ENCODE measurements around the gene ZNF219.

Gene ZNF219

DNA sequence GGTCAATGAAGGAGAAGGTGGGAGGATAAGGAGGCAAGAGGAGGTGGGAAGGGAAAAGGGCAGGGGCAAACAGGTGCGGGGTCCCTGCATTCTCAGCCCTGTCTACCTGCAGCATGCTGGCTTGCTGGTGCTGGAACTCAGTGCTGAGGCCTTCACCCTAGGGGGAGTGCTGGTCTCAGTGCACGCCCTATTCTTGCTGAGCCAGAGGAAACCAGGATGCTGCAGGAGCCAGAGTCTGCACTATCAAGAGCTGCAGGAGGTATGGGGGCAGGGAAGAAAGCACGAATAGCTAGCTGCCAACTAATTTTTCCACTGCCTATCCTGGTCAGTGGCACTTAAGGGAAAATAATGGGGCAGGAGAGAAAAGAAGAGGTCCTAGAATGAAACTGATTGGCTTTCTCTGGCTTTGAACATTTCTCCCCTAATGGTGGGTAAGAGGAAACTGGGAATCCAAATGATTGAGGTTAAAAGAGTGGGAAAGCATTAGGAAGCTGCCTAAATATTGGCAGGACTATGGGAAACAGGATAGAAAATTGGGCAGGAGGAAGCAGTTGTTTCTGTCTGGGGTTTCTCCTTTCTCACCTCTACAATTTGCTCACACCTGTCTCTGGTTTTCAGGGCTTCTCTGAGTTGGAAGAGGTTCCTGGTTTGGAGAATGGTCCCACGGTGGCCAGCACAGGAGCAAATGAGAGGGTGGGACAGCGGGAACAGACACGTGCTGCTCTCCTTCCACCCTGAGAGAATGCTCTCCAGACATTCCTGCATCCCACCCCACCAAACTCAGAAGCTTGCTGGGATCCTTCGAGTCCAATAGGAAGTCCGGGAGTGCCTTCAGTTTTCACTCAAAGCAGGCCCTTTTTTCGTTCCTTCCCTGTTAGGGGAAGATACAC, 4.3 kb upstream of the ZNF219 start:
- no peak for DNase-seq (ENCODE audit: low spot score)

DNA sequence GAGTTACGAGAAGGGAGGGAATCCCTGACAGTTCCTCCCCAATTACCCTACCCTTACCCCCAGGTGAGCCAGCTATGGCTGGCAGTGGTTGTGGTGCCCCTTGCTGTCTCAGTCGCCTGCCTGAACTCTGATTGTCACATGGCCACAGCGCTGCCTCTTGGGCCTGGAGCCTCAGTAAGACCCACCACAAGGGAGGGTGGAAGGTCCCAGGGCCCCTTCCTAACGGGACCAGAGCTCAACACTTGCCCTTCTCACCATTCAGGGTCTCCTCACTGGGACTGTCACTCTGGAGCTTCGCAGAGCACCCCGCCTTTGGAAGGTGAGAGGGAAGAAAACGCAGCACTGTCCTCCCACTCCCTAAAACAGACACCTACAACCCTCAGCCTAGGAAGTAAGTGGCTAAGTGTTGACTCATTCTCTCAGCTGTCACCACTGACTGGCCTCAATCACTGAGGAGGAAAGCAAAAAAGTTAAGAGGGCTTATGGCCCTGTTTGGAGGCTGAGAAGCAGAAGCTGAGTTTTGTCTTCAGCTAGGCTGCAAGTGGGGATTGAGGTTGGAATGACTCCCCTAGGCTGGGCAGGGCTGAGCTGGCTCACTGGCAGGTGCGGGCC, 3.5 kb upstream of the ZNF219 start:
- no peak for DNase-seq (ENCODE audit: low spot score)

DNA sequence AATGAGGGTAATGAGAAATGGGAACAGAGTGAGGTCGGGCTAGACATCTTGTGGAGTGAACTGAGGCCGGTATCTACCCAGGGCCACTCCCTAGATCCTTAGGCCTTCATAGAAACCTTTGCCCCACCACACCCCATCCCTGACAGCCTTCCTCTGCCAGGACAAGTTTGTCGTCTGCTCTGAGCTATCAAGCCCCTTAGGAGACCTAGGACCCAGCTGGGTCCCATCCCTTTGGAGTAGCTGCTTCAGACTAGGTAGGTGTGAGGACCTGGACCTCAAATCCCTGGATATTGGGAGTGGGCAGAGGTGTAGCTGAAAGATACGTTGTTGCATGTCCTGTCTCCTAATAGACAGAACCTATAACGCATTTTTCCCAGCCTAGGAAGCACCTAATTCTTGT, 2.5 kb upstream of the ZNF219 start, which contains the start of gene TMEM253:
Gene TMEM253, plus strand, starts transcription at position 136 of the 400 bp plus-strand sequence. CDS start 278 bp downstream, outside the sequence.
- DNase-seq (ENCODE audit: low spot score), result no peak

DNA sequence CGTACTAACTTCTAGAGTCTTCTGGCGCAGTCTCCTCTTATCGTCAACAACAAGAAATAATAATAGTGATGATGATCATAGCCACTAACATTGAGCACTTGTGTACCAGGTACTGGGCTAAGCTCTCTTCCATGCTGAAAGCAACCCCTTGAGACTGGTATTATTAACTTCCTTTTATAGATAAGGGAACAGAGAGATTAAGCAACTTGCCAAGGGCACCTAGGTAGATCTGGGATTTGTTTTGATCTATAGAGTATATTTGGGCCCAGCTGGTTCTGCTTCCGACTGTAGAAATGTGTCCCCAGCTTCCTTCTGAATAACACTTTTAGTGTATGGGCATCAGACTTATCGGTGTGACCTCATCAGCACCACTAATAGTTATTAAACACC, 1.1 kb upstream of the ZNF219 start:
- DNase-seq (ENCODE audit: low spot score), result no peak

DNA sequence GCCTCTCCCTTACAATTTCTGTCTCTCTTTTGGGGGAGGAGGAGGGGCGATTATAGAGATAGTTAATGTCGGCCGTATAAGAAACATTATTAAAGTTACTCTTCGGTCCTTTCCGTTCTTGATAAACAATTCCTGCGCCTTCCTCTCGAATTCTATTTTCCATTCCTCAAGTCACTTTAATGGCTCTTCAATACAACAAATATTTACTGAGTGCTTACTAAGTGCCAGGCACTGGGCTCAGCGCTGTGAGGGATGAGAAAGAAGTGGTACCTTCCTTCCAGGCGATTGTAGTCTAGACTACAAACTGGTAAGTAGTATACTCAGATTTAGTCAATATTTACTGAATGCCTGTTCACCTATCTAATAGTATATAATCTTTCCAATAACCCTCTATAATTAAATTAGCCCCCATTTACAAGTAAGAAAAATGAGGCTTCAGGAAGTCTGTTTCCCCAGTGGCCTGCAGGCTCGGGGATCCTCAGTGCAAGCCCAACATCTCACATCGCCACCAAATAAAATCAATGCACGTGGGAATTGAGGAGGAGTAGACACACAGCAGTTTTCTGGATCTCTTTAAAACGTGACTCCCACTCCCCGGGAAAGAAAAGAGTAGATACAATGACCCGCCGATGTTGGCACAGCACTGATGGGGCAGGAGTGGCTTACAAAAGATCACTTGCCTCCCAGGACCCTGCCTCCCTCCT, 589 bp upstream of the ZNF219 start:
- DNase-seq (ENCODE audit: low spot score), result no peak

DNA sequence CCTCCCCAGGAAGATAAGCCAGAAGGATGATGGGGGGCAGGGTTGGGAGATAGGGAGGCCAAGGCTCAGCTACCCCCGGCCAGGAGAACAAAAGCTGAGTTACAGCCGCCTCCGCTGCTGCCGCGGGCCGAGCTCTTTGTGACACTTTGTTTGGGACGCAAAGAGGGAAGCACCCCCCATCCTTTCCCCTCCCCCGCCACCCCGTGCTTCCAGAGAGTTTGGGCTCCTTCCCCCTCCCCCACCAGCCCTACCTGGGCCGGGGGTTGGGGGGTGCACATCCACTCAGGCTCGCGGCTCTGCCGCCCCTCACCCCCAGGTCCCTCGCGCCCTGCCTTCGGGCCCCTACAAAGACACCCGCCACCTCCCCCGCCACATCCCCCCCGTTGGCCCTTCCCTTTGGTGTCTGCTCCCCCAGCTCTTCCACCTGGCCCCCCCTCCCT, 799 bp downstream of the ZNF219 start:
- no peak for DNase-seq (ENCODE audit: low spot score)

DNA sequence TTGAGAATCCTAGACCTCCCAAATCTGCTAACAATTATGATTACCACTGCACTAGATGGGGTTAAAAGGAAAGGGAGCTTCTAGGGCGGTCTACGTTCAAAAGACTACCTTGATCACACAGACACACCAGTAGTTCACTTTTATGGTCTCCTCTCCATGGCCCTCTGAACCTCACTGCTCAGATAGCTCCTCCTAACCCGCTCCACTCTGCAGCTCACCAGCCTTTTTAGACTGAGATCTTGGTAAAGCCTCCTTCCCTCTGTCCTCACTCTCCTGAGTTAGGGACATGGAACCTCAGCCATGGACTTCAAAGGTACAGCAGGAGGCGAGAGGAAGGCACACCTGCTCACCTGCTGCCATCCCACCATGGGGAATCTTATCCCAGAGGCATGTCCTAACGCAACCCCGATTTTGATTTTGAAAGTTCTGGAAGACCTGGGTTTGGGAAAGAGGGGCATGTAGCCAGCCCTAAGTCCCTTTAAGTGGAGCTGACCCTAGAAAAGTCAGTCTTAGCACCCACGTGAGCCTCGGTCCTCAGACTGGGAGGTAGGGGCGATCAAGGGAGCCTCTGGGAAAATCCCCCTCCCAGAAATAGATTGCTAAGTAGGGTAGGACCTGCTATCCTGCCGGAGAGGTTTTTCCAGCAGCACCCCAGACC, 1.3 kb downstream of the ZNF219 start:
- peak; percentile 23 for DNase-seq (ENCODE audit: low spot score)

DNA sequence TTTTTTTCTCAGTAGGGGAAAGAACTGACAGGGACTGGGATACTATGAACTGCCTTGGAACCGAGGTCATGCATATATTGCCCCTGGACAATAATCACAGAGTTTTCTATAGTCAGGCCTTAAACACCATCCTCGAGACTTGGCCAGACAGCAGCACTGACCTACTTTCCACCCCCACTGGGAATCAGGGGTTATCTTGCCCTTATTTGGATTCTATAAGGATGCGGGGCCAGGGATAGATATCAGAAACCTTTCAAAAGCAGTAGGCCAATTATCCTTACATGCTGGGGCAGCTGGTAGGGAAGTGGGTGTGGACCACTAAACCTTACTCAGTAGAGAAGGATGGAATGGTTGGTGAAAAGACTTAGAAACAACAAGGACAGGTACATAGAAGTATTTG, 2.0 kb downstream of the ZNF219 start:
- no peak for DNase-seq (ENCODE audit: low spot score)

DNA sequence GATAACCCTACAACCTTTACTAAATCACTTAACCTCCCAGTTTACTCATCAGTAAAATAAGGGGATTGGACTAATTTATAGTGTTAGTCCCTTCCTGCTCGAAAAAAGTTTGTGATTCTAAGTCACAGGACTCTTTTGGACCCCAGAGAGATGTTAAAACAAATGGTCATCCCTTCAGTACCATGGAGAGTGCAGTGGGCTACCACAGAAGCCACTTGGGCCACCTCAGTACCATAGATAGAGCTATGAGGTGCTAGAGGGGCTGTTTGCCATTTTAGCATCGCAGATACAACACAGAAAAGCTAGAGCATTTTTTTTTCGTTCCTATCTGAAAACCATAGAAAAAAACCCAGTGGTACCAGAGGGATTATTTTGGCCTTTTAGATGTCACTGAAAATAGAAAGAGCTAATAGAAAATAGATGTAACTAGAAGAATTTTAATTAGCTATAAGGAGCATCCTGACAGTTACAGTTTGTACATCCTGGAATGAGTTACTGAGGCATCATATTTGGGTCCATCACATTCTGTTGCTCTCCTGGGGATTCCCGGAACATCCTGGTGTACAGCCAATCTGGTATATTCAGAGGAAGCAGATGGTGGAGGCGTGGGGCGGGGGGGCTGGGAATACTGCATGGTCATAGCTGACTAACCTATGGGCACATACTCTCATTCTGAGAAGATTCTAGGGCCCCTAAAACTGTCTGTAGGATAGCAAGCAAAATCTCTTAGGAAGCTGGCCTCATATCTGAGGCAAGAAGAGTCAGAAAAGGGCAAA, 2.8 kb downstream of the ZNF219 start:
- DNase-seq (ENCODE audit: low spot score), result no peak

DNA sequence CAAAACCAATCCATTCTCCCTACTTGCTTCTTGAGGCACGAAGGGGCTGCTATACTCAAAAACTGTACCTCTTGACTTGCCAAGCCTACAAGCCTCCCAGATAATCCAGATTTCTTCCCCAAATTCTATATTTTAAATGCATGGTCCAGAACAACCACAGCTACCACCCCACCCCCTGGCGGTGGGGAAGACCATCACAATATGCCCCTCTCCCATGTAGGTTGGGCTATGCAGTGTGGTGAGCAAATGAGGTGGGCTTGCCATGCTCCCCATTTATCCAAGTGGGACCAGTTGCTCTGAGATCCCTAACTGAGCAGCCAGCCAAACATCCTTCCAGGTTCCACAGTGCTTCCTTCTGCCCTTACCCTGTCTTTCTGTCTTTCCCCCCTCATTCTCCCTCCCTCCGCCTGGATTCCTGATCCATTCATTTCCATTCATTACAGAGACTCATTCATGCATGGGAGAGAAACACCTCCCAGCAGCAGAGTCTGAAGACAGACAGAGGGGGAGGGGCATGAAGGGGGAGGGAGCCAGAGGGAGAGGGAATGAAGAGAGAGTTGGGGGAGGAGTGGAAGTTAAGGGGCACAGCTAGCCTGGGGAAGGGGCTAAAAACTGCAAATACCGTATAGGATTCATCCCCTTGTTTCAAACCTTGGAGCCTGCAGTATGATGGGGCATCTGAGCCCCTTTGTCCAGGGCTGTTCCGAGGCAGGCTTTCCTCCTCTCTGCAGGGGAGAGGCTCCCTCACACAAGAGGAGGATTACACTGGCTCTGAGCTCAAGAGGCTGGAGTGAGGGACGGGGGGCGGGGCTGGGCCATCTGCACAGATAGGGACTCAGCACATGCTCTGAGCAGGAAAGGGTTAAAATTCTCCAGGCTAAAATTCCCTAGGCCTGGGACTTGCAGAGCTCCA, 4.4 kb downstream of the ZNF219 start:
- DNase-seq (ENCODE audit: low spot score), result no peak

DNA sequence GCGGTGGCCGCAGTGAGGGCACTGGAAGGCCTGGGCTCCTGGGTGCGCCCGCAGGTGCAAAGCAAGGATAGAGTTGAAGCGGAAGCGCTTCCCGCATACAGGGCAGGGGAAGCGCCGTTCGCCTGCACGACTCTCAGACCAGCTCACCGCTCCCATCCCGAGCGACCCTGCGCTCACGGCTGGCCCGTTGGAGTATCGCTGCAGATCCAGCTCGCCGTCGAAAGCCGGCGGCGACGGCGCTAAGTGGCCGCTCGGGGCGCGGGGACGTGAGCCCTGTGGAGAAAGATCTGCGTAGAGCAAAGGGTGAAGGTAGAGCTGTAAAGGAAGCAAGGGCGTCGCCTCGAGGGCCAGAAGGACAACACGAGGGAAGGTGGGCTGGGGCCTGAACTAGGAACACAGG, 5.4 kb downstream of the ZNF219 start:
- DNase-seq (ENCODE audit: low spot score), result no peak

DNA sequence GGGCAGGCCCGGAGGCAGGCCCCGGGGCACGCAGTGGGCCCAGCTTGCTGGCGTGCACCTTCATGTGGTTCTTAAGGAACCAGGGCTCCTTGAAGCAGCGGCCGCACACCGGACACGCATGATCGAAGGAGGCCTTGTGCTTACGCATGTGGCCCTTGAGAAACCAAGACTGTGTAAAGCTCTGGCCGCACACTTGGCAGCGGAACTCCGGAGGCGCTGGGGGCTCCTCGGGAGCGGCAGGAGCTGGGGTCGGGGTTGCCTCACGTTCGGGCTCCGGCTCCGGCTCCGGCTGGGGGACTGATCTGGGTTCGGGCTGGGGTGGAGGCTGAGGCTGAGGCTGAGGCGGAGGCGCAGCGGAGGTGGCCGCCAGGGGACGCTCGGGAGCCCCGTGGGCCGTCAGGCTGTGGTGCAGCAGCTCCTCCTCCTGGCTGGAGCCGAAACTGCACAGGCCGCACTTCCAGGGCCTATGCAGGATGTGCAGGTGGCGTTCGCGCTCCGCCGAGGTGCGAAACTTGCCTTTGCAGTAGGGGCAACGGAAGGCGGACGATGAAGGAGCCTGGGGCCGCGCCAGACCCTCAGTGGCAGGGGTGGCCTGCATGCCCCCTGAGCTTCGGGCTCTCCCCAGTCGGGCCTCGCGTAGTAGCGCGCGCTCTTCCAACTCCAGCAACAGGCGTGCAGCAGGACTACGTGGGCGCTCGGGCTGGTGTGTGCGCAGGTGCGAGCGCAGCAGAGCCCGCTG, 6.0 kb downstream of the ZNF219 start:
- no peak for DNase-seq (ENCODE audit: low spot score)

DNA sequence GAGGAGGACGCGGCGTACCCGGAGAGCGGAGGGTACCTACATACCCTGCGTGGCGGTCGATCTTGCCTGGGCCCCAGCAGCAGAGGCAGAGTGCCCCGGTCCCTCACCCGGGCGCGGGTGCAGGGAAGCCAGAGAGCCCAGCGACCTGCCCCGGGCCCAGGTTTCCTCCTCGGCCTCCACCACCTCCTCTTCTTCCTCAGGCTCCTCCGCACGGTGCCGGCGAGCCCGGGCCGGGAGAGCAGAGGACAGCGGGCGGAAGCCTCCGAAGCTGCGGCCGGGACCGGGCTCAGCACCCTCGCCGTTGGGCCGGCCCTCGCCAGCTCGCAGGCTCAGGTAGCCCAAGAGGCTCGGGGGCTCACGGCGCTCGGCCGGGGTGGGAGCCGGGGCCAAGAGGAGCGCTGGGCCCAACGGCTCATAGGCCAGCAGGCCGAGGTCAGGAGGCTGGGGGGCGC, 6.6 kb downstream of the ZNF219 start:
- no peak for DNase-seq (ENCODE audit: low spot score)

DNA sequence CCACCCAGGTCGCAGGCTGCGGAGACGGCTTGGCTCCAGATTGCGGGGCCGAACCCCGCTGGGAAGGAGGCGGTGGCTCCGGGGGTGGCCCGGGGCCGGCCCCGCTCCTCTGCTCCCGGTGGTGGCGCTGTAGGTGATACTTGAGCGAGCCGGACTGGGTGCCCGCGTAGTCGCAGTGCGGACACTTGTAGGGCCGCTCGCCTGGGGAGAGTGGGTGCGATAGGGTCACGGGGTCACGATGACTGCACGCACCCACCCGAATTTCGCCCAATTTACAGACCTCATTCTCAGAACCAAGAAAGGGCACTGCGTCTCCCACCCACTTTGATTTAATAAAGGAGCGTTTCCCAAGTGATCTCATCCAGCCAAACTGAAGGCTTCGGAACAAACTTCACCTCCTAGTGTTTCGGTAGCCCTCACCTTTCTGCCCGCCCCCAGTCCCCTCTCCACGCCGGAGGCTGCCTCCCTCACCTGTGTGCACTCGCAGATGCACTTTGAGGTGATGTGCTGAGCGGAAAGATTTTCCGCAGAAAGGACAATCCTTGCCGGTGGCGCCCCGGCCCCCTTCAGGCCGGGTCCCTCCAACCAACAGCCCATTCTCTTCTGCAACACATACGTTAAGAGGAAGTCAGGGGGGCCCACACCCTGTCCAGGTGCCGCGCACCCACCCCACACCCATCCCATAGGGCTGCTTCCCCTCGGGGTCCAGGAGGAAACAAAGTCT, 7.4 kb downstream of the ZNF219 start:
- DNase-seq (ENCODE audit: low spot score), result no peak

DNA sequence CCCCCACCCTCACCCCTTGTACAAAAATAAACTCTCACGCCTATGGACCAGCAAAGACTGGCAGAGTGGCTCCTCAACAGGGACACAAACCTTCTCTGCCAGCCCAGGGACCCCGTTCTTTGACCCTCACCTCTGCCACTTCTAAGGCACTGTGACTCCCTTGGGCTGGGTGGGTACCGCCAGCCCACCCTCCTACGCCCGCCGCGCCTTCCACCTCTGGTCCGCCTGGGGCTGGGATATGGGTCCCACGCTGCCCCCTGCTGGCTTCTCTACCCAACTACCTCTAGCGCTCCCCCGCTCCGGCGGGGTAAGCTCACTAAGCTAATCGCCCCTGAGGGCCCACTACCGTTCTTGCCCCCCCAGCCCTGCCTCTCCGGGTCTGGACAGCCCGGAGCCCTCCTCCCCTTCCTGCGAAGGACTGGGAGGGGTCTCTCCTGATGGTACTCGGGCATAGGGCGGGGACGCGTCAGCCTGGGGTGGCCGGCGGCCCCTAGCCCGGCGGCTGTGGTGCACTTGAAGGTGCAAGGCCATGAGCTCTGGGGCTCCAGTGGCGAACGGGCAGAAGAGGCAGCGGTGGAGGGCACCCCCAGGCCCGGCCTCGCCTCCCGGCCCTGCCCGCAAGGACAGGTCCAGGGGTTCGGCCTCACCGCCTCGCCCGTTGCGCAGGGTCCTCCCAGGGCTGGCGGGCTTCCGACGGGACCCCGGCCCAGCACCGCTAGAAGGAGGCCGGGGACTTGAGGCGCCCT, 8.1 kb downstream of the ZNF219 start:
- DNase-seq (ENCODE audit: low spot score), result no peak

DNA sequence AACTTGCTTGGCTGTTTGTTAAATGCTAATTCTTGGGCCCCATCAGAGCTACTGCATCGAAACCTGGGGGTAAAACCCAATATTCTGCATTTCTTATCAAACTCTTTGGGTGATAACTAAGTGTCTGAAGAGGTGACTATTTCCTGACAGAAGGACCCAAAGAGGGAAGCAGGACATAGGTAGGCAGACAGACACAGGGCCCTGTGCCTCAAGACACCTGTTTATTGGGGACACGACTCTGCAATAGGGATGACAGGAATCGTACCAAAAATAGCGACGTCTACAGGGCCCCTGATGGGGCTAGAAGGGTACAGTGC, 8.6 kb downstream of the ZNF219 start:
- DNase-seq (ENCODE audit: low spot score), result no peak

DNA sequence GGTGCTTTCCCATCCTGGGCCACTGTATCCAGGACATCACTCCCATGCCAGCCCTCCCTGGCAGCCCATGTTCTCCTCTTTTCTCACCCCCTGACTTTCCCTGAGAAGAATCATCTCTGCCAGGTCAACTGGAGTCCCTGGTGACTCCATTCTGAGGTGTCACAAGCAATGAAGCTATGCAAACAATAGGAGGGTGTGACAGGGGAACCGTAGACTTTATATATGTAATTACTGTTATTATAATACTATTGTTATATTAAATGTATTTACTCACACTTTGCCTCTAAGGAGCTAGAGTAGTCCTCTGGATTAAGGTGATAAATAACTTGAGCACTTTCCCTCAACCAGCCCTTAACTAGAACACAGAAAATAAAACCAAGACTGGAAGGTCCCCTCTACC, 9.2 kb downstream of the ZNF219 start:
- no peak for DNase-seq (ENCODE audit: low spot score)

DNA sequence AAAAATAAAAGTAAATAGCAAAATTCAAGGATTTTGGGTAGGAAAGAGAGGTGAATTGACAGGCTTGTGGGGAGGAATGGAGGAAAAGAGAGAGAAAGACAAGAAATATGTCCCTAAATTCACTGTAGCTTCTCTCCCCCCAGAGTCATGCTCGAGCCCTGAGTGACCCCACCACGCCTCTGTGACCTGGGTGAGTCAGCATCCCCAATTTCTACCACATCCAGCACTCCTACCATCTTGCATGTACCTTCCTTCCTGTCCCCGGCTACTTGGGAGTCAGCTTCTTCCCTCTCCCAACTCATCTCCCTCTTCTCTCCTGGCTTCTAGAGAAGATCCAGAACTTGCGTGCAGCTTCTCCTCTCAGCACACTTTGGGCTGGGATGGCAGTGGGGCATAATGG, 9.8 kb downstream of the ZNF219 start:
- no peak for DNase-seq (ENCODE audit: low spot score)

Data from SW480 (cell line).